K562 (cell line): ENCODE results near the gene ANK3. TPM values are rescaled to one million over a fixed set of nuclear protein-coding genes. Genes with fewer than 3 reads are reported as not detected.

ENCODE experiments used
- ADNP ChIP-seq: fragments of 200-800 bp; sonication (Bioruptor generic); IDR thresholded peaks from 2 replicates; pipeline ENCODE4 v1.6.1; 2016; ENCODE audit warnings: missing genetic modification characterization, missing compliant biosample characterization
- ASH1L ChIP-seq: fragments of 450-650 bp; IDR thresholded peaks from 2 replicates; pipeline ENCODE4 v1.6.1; 2018; ENCODE audit warnings: borderline replicate concordance, mild to moderate bottlenecking, low read depth; ENCODE audit not compliant: partially characterized antibody
- BDP1 ChIP-seq: IDR thresholded peaks from 3 replicates; pipeline ENCODE4 v1.6.1; 2011; ENCODE audit not compliant: insufficient read length, insufficient read depth
- CBX2 ChIP-seq: fragments of 200-600 bp; sonication (generic); IDR thresholded peaks from one replicate; pipeline ENCODE4 v1.6.1; 2012; ENCODE audit warnings: mild to moderate bottlenecking, low read length, inconsistent platforms; ENCODE audit not compliant: insufficient read depth, poor library complexity, severe bottlenecking
- CCNT2 ChIP-seq: IDR thresholded peaks from 2 replicates; pipeline ENCODE4 v1.6.1; 2011; ENCODE audit warnings: borderline replicate concordance, low read depth, mild to moderate bottlenecking, moderate library complexity, mixed read lengths, low read length; ENCODE audit not compliant: insufficient read length; ENCODE audit errors: extremely low read depth
- DMBX1 ChIP-seq: fragments of 250-450 bp; sonication (Bioruptor Pico); IDR thresholded peaks from 2 replicates; pipeline ENCODE4 v1.8.0; 2022; ENCODE audit warnings: inconsistent platforms, mild to moderate bottlenecking, moderate library complexity, borderline replicate concordance
- ELF1 ChIP-seq: fragments of 200-800 bp; sonication (Bioruptor generic); IDR thresholded peaks from 2 replicates; pipeline ENCODE4 v1.6.1; 2016; ENCODE audit warnings: missing genetic modification characterization, missing compliant biosample characterization
- HDAC1 ChIP-seq, 2 experiments: fragments of 450-650 bp; IDR thresholded peaks; 2 replicates each; pipeline ENCODE4 v1.6.1; 2016 to 2017; ENCODE audit warnings: inconsistent platforms in 1 of 2, mild to moderate bottlenecking in 1 of 2, moderate library complexity in 1 of 2
- HDAC8 ChIP-seq: fragments of 450-650 bp; IDR thresholded peaks from 2 replicates; pipeline ENCODE4 v1.6.1; 2016; ENCODE audit warnings: mild to moderate bottlenecking, missing genetic modification characterization, moderate library complexity, missing compliant biosample characterization
- MTA2 ChIP-seq: fragments of 450-650 bp; IDR thresholded peaks from 2 replicates; pipeline ENCODE4 v1.6.1; 2016; ENCODE audit warnings: low read depth
- POLR2A ChIP-seq: fragments of 450-650 bp; conservative IDR thresholded peaks from 2 replicates; pipeline ENCODE4 v1.6.1; 2016
- RCOR1 ChIP-seq, 2 experiments: IDR thresholded peaks; 2 replicates each; pipeline ENCODE4 v1.6.1; 2012; ENCODE audit warnings: low read depth in 2 of 2, low read length in 2 of 2, borderline replicate concordance in 1 of 2, improper control_type of control experiment in 1 of 2
- SMARCA5 ChIP-seq: fragments of 450-650 bp; IDR thresholded peaks from 2 replicates; pipeline ENCODE4 v1.6.1; 2016
- SP1 ChIP-seq: sonication (generic); formaldehyde crosslinking; IDR thresholded peaks from 2 replicates; pipeline ENCODE4 v1.8.1; 2022; ENCODE audit warnings: mild to moderate bottlenecking, missing genetic modification reagents
- ZNF140 ChIP-seq: fragments of 250-450 bp; sonication (Bioruptor Pico); IDR thresholded peaks from 2 replicates; pipeline ENCODE4 v1.8.0; 2021; ENCODE audit warnings: moderate library complexity, mild to moderate bottlenecking, inconsistent platforms
- ZNF263 ChIP-seq: sonication (generic); formaldehyde crosslinking; IDR thresholded peaks from 2 replicates; pipeline ENCODE4 v1.8.0; 2022; ENCODE audit warnings: mild to moderate bottlenecking, missing genetic modification reagents, borderline replicate concordance
- ZNF347 ChIP-seq: fragments of 450-650 bp; formaldehyde crosslinking; IDR thresholded peaks from 2 replicates; pipeline ENCODE4 v1.4.0; 2020; ENCODE audit warnings: low read depth, mild to moderate bottlenecking, moderate library complexity
- ZNF431 ChIP-seq: sonication (generic); formaldehyde crosslinking; IDR thresholded peaks from 2 replicates; pipeline ENCODE4 v1.8.0; 2022; ENCODE audit warnings: mild to moderate bottlenecking, missing genetic modification reagents
- ZNF717 ChIP-seq: fragments of 250-450 bp; sonication (Bioruptor Pico); IDR thresholded peaks from 2 replicates; pipeline ENCODE4 v1.5.0; 2021
- ZNF830 ChIP-seq: fragments of 250-450 bp; sonication (Bioruptor Pico); IDR thresholded peaks from 2 replicates; pipeline ENCODE4 v1.5.0; 2021; ENCODE audit warnings: mild to moderate bottlenecking
- polyA plus RNA-seq, 8 experiments: library from polyadenylated mRNA; depleted of rRNA in 4 of 8; stranded (reverse) in 5 of 8; unstranded in 3 of 8; fragments of >200 nt; fragmentation: Nextera tagmentation in 2 of 8; fragmentation: Illumina TruSeq in 1 of 8; extraction: Ambion mirVana in 2 of 8; extraction: Trizol in 1 of 8; gene quantifications; 2 replicates each; pipeline versions ENCODE4 v1.2.1 to v1.2.3, GENCODE V29; 2011 to 2014; ENCODE audit warnings: inconsistent platforms in 1 of 8, missing spikeins in 1 of 8
- total RNA-seq, 7 experiments: library from RNA; depleted of rRNA in 6 of 7; stranded (reverse); fragments of >200 nt in 6 of 7; fragmentation: Illumina TruSeq in 2 of 7; extraction: Trizol in 2 of 7; gene quantifications; 2 replicates each; pipeline versions ENCODE4 v1.2.1 to v1.2.3, GENCODE V29; 2011 to 2021; ENCODE audit warnings: low replicate concordance in 1 of 7
- TF ChIP-seq, protein P1 (sequence below): fragments of 450-650 bp; IDR thresholded peaks from 2 replicates; pipeline ENCODE4 v1.6.1; 2016; ENCODE audit warnings: low read depth
- TF ChIP-seq, protein P2 (sequence below): fragments of 250-450 bp; sonication (Bioruptor Pico); IDR thresholded peaks from 2 replicates; pipeline ENCODE4 v1.4.0; 2020; ENCODE audit warnings: borderline replicate concordance

Gene ANK3
- total and polyA plus RNA-seq, 9 of the 15 experiments (the other 6 are each of a cell fraction or from before 2014, with no cell fraction given): 10.0 to 32.3 (median 17.9) TPM

DNA sequence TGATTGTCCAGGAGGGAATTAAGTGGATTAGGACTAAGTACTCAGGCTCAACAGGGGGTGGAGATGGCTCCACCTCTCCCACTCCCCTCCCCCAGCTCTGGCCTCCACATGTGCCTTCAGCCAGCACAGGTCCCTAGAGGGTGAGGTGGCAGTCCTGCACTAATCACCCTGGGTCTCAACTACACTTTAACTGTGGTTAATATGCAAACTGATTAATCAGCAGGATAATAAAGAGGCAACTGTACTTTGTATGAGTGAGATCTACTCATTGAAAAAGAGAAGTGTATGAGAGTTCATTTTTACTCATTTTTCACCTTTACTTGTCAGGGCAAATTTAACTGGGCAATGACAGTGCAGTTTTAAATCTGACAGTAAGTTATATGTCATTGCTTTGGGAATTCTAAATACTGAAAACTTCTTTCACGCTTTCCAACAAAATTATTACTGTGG, 259.5 kb downstream of the ANK3 start (continued):
- TF ChIP-seq ZNF830: no peak
- no peak for TF ChIP-seq ZNF347 (CRISPR knock-in tag)
- TF ChIP-seq ADNP (tag): no peak
- TF ChIP-seq ASH1L: no peak
- no peak for TF ChIP-seq ZNF263 (CRISPR knock-in tag)
- no peak for TF ChIP-seq SMARCA5
- no peak for TF ChIP-seq ZNF140 (CRISPR knock-in tag)
- no peak for TF ChIP-seq BDP1
- TF ChIP-seq, protein P1, sequence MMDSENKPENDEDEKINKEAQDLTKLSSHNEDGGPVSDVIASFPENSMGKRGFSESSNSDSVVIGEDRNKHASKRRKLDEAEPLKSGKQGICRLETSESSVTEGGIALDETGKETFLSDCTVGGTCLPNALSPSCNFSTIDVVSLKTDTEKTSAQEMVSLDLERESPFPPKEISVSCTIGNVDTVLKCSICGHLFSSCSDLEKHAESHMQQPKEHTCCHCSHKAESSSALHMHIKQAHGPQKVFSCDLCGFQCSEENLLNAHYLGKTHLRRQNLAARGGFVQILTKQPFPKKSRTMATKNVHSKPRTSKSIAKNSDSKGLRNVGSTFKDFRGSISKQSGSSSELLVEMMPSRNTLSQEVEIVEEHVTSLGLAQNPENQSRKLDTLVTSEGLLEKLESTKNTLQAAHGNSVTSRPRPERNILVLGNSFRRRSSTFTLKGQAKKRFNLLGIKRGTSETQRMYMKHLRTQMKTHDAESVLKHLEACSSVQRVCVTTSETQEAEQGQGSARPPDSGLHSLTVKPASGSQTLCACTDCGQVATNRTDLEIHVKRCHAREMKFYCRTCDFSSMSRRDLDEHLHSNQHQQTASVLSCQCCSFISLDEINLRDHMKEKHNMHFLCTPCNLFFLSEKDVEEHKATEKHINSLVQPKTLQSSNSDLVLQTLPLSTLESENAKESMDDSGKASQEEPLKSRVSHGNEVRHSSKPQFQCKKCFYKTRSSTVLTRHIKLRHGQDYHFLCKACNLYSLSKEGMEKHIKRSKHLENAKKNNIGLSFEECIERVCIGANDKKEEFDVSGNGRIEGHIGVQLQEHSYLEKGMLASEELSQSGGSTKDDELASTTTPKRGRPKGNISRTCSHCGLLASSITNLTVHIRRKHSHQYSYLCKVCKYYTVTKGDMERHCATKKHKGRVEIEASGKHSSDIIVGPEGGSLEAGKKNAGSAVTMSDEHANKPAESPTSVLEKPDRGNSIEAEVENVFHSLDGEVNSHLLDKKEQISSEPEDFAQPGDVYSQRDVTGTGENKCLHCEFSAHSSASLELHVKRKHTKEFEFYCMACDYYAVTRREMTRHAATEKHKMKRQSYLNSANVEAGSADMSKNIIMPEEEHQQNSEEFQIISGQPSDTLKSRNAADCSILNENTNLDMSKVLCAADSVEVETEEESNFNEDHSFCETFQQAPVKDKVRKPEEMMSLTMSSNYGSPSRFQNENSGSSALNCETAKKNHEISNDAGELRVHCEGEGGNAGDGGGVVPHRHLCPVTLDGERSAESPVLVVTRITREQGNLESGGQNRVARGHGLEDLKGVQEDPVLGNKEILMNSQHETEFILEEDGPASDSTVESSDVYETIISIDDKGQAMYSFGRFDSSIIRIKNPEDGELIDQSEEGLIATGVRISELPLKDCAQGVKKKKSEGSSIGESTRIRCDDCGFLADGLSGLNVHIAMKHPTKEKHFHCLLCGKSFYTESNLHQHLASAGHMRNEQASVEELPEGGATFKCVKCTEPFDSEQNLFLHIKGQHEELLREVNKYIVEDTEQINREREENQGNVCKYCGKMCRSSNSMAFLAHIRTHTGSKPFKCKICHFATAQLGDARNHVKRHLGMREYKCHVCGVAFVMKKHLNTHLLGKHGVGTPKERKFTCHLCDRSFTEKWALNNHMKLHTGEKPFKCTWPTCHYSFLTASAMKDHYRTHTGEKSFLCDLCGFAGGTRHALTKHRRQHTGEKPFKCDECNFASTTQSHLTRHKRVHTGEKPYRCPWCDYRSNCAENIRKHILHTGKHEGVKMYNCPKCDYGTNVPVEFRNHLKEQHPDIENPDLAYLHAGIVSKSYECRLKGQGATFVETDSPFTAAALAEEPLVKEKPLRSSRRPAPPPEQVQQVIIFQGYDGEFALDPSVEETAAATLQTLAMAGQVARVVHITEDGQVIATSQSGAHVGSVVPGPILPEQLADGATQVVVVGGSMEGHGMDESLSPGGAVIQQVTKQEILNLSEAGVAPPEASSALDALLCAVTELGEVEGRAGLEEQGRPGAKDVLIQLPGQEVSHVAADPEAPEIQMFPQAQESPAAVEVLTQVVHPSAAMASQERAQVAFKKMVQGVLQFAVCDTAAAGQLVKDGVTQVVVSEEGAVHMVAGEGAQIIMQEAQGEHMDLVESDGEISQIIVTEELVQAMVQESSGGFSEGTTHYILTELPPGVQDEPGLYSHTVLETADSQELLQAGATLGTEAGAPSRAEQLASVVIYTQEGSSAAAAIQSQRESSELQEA: no peak
- 0 out of 4 replicates have a peak, but pooled peaks of 1 of the 2 experiments have one; percentile 18 for TF ChIP-seq RCOR1 (IDR thresholded peaks at IDR 0.05; ENCODE audit: borderline replicate concordance in 1 of 2, low read depth in 2 of 2, low read length in 2 of 2)
- peak; percentile 69 for TF ChIP-seq POLR2A
- no peak for TF ChIP-seq CBX2
- no peak for TF ChIP-seq ZNF717 (CRISPR knock-in tag)
- TF ChIP-seq DMBX1 (CRISPR knock-in tag): peak; percentile 69; the same call in 1 of the 2 replicates
- TF ChIP-seq HDAC1 (IDR thresholded peaks at IDR 0.05): peak; percentile 44 to 81; a peak in 2 of 4 replicates
- peak; percentile 12; the same call in 1 of the 2 replicates for TF ChIP-seq MTA2
- TF ChIP-seq ELF1: no peak
- no peak for TF ChIP-seq HDAC8 (tag)
- TF ChIP-seq CCNT2: no peak
- TF ChIP-seq SP1 (CRISPR knock-in tag): no peak
- no peak for TF ChIP-seq ZNF431 (CRISPR knock-in tag)
- TF ChIP-seq, protein P2, sequence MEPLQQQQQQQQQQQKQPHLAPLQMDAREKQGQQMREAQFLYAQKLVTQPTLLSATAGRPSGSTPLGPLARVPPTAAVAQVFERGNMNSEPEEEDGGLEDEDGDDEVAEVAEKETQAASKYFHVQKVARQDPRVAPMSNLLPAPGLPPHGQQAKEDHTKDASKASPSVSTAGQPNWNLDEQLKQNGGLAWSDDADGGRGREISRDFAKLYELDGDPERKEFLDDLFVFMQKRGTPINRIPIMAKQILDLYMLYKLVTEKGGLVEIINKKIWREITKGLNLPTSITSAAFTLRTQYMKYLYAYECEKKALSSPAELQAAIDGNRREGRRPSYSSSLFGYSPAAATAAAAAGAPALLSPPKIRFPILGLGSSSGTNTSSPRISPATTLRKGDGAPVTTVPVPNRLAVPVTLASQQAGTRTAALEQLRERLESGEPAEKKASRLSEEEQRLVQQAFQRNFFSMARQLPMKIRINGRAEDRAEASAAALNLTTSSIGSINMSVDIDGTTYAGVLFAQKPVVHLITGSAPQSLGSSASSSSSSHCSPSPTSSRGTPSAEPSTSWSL (CRISPR knock-in tag): no peak
